Stimulated activated CD8-positive, alpha-beta memory T cell treated with anti-CD3 and anti-CD28 coated beads, Interleukin-4, amount 100 ng/mL, for 1 hour (primary cell): ENCODE data around the gene CSNK2A1.
"Not testable (repeated sequence)": the region's sequence is repeated elsewhere in the genome, so short reads cannot be mapped to it uniquely, and the experiment has no call there.

Experiments
- DNase-seq, 2 donors: peaks; one replicate each; pipeline ENCODE4 v3.0.0-alpha.2; 2020; ENCODE audit warnings: low read depth in 2 of 2, low spot score in 1 of 2

Gene CSNK2A1

DNA sequence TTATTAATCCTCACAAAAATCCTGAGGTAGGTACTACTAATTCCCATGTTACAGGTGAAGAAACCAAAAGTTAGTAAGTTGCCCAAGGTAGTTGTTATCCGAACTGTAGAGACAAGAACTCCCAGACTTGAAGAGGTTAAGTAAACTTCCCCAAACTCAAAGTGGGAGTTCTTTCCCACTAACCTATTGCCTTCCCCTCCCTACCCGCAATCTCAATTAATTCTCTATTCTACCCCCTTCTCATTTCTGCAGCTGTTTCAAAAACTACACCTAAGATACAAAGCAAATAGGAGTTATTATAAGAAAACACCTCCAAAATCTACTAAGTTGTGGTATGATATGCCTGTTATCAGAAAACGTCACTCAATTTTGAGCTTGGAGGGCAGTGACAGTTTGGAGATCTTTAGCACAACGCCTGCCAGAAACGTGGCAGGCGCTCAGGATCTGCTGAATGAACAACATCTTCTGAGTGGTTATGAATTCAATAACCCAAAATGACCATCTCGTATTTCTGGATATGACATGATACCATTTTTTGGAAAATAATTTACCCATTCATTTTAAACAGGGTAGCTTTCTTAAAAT, 7.1 kb downstream of the CSNK2A1 start:
- DNase-seq: no peak

DNA sequence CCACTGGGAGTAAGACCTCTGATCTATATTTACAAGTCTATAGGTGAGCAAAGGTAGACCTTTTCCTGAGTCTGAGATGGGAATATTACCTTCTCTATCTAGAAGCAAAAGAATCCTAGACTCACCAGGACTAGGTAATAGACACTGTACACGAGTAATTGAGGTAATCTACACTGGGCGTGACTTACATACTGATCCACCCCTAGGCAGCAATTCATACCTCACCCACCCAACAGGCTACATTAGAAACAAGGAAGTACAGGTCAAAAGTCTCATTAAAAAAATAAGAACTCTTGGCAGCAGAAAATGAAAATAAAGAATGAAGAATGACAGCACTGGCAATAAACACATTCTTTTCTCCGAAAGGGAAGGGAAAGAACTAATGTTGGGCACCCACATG, 7.6 kb downstream of the CSNK2A1 start:
- no peak for DNase-seq

DNA sequence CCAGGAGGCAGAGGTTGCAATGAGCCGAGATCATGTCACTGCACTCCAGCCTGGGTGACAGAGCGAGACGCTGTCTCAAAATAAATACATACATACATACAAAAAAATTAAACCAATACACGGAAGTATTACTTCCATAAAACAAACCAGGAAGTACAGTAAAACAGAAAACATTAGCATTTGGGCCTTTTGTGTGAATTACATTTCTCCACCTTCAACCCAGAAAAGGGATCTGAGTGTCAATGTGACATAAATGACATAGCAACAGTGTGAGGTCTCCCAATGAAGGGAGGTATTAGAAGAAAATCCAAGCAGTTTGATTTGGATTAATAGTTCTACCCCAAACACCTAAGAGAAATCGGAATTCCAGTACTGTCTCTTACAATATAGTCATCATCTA, 10.1 kb downstream of the CSNK2A1 start:
- DNase-seq: no peak

DNA sequence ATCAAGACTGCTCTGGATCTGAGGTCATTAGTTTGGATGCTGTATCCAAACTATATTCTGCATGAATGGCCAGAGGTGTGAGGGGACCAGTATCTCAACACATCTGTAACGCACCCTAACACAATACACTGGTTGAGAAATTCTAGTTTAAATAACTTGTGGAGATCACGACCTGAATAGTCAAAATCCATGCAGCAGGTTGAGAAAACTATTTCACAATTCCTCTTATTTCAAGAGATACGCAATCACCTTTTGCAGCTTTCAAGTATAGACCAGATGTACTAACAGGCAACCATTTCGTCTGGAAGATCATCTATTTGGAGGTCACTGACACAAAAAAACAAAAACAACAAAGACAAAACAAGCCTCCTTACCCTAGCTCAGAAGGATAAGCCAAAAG, 11.1 kb downstream of the CSNK2A1 start:
- no peak for DNase-seq

DNA sequence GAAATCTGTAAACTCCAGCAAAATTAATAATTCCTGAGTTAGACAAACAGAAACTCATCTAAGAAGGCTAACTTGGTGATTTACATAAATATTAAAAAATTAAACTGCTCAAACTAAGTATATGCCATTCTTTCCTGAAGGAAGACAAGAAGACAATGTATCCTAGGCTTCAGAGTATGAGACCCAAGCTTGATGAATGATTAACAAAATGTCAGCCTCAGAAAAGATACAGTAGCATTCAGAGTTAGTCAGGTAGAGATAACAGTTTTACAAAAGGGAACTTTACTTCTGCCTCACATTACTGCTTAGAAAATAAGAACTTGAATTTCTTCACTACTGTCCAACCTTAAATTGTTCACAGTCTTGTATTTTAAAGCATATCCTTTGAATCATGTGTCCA, 12.0 kb downstream of the CSNK2A1 start:
- no peak for DNase-seq

DNA sequence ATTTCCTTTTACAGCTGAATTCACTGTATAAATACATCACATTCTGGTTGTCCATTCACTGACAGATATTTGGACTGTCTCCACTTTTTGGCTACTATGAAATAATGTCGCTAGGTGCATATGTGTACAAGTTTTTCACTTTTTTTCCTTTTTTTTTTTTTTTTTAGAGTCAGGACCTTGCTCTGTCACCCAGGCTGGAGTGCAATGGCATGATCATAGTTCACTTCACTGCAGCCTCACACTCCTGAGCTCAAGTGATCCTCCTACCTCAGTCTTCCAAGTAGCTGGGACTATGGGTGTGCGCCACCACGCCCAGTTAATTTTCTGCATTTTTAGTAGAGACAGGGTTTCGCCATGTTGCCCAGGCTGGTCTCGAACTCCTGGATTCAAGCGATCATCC, 13.3 kb downstream of the CSNK2A1 start:
- no peak for DNase-seq

DNA sequence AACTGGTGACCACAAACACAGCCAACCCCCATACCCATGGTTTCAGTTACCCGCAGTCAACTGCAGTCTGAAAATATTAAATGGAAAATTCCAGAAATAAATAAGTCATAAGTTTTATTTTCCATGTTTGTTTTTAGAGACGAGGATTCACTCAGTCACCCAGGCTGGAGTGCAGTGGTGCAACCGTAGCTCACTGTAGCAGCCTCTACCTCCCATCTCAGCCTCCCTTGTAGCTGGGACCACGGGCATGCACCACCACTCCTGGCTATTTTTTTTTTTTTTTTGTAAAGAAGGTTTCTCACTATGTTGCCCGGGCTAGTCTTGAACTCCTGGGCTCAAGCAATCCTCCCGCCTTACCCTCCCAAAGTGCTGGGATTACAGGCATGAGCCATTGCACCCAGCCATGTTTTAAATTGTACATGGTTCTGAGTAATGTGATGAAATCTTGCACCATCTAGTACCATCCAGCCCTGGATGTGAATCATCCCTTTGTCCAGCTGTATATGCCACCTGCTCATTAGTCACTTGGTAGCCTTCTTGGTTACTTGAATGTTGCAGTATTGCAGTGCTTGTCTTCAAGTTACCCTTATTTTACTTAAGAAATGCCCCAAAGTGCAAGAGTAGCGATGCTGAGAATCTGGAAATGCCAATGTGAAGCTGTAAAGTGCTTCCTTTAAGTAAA, 14.5 kb downstream of the CSNK2A1 start:
- DNase-seq: no peak

DNA sequence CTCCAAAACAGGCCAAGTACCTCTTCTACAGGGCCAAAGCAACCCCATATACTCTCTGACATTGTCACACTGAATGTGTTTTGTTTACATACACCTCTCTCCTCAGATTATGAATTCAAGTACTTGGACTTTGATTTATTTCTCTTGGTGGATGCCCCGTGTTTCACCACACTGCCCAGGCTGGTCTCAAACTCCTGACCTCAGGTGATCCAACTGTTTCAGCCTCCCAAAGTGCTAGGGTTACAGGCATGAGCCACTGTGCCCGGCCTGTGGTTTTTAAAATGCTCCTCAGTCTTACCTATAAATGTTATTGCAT, 16.1 kb downstream of the CSNK2A1 start:
- DNase-seq: no peak

DNA sequence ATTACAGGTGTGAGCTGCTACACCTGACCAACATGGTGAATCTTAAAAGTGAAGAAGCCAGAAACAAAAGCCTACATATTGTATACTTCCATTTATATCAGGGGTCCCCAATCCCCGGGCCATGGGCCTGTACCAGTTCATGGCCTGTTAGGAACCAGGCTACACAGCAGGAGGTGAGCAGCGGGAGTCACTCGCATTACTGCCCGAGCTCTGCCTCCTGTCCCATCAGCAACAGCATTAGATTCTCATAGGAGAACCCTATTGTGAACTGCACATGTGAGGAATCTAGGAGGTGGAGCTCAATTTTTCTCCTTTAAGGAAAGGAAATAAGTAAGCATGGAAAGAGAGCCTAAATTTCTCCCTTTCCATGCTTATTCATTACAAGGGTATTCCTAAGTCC, 21.7 kb downstream of the CSNK2A1 start:
- DNase-seq: no peak

DNA sequence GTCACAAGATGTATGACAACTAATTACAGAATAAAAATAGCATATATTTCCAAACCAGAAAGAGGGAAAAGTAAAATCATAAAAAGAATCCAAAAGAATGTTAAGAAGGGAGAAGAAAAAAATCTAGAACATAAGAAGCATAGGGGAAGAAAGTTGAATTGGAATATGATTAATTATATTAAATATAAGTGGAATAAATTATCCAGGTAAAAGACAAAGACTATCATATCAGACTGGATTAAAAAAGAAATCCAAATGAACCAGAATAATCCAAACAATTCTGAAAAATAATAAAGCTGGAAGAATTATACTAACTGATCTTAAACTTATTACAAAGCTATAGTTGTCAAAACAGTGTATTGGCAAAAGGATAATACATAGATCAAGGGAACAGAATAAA, 23.6 kb downstream of the CSNK2A1 start:
- DNase-seq: no peak

DNA sequence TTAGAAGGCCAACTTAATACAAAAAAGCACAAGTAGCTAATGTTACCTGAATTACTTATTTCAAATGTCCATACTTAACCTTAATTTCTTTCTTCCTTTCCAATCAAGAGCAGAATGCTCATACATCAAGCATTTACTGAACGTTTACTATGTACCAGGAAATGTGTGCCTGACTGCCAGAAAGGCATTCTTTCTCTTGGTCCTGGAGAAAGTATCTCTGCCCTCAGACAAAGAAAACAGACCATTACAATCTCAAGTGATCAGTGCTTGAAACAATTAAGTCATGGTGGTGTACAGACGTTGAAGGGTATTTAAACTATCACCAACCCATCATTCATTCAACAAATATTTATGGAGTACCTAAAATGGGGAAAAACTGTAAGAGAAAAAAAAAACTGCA, 26.4 kb downstream of the CSNK2A1 start:
- DNase-seq: no peak

DNA sequence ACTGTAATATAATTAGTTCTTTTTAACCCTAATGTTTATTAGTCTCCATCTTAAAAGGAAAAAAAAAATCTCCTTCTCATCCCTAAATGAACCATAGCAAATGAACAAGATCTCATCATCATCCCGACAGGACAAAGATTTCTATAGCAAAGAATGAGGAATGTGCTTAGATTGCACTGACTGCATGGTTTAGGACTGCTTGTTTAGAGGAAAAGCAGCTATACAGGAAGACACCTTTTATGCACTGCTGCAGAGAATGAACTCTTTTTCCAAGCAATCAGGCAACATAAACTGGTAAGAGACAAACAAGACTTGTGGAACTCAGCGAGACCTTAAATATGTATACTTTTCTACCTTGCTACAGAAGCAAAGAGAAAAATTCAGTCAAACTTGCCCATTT, 26.8 kb downstream of the CSNK2A1 start:
- no peak for DNase-seq

DNA sequence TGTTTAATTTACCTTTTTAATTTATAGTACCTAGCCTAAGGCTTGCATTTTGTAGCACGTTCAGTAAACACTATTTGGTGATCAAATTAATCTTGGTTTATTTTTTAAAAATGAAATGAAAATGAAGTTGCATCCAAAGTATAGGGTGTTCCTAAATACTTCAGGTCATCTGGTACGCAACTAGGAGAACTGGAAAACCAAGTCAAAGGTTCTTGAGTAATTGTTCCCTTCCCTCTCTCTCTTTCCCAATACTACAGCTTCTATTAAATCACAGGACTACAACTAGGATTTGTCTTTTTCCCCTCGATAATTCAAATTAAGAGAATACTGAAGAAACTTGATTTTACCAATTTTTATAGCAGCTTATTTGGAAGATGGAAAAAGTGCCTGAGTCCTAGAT, 27.9 kb downstream of the CSNK2A1 start:
- DNase-seq: no peak

DNA sequence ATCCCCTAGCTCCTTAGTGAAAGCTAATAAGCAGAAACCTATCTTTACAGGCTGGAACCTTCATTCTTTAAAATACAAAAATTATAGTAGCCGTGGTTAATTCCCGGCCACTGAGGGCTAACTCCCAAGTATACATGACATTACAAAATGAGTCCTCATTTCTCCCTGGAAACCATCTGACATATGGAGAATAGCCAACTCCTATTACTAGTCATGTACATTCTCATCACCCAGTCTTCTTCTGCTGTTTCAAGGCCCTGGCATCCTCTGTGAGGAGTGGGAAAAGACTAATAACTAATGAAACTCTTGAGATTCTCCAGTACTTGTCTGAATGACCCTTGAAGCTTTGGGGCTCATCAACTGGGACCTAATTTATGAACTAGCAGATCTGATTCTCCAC, 30.2 kb downstream of the CSNK2A1 start:
- no peak for DNase-seq

DNA sequence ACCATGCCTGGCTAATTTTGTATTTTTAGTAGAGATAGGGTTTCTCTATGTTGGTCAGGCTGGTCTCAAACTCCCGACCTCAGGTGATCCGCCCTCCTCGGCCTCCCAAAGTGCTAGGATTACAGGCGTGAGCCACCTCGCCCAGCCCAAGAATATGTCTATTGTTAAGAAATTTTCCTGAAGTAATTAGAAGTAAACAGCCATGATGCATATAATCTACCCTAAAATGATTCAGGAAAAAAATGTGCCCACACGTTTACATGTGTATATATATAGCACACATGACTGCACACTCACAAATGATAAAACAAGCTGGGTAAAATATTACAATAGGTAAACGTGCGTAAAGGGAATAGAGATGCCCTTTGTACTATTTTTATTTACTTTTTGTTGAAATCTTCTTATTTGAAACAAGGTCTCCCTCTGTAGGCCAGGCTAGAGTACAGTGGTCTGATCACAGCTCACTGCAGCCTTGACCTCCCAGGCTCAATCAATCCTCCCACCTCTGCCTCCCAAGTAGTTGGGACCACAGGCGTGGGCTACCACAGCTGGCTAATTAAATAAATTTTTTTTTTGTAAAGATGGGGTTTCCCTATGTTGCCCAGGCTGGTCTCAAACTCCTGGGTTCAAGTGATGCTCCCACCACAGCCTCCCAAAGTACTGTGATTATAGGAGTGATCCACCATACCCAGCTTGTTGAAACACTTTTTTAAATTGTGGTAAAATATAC, 33.1 kb downstream of the CSNK2A1 start:
- not testable (repeated sequence) for DNase-seq

DNA sequence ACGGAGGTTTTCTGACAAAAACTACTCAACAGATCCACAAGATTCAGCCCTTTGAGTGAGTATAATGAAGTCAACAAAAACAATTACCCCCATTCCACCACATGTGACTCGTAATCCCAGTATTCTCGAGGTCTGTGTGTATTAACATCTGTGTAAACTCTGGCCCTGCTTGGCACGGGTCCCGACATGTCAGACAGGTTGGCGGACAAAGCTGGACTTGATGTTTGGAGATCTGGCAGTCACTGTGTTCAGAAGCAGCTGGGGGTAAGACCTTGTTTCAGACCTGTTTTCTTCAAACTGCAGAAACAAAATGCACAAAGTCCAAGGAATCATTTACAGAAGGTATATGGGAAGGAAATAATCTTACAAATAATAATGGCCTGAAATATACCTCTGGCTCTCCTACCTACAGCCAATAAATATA, 35.2 kb downstream of the CSNK2A1 start:
- DNase-seq: not testable (repeated sequence)

DNA sequence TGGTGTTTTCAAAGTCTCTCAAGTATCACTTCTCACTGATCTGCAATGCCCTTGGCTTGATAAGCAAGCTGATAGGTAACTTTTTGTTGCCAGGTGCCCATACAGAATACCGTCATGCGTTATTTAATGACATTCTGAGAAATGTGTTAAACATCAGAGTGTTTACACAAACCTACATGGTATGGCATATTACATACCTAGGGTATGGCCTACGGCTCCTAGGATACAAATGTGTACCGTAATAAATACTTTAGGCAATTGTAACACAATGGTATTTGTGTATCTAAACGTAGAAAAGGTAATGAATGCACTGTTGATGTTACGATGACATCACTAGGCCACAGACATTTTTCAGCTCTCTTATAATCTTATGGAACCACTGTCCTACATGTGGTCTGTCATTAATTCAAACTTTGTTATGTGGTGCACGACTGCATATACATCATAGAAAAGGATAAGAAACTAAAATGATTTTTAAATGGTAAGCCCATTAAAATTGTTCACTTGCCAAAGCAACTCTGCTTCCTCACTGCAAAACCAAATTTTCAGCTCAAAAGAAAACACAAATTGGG, 35.7 kb downstream of the CSNK2A1 start:
- no peak for DNase-seq

DNA sequence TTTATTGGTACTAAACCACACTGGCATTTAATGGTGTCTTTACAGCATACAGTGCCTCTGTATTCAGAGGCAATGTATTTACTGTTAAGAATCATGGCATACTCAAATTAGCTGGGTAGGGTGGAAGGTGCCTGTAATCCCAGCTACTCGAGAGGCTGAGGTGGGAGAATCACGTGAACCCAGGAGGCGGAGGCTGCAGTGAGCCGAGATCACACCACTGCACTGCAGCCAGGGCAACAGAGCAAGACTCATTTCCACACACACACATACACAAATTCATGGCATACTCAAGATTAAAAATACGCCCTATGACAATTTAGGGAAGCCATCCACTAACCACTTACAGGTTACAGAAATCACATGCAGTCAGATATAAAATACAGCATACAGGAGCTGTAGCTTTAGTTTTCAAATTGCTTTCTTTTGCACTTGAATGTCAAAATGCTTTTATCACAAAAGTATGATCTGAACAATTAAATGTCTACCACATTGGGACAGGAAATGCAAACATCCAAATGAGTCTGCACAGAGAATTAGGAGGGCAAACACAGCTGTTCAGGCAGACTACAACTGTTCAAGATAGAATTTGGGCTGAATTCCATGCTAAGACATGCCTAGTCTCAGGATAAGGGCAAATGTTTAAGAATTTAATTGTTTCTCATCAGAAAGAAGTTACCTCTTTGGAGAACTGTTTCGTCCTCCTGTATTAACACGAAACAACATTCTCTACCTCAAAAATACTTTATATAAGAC, 36.4 kb downstream of the CSNK2A1 start:
- no peak for DNase-seq

DNA sequence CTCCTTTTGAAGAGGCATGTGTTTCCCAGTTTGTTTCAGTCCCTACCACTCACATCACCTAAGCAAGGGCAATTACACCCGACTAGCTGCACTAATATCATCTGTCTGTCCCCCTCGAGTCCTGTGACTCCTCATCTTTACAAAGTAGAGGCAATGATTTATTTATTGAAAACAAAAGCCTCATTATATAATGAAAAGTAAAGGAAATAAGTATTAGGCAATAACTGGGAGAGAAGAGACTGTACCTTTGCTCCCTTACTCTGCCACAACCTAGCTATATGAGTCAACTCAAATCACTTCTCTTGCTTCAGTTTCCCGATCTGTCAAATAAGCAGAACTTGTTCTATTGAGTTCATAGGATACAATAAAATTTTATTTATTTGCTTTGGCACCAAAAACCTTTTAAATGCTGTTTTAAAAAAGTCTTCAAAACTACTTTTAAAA, 38.9 kb downstream of the CSNK2A1 start:
- DNase-seq: no peak

DNA sequence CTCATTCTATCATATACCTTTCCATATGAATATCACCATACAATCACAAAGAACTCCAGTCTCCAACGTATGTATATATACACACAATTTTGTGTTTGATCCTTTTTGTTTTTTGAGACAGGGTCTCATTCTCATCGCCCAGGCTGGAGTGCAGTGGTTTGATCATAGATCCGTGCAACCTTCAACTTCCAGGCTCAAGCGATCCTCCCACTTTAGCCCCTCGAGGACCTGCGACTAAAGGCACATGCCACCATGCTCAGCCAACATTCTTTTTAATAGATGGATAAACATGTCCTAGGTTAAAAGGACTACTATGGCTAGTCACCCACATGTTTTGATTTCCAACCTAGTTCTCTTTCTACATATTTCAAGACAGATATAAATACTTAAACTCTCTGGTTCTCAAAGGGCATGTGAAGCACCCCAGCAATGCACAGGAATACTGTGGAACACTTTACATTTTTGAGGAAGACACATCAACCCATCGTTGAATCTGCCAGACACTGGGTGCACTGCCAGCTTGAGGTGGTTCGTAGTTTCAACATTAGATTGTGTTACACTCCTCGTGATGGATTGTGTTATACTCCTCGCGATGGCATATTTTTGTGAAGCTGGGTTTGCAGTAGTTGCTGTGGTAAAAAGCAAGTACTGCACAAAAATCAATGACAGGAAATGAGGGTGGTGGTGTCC, 40.4 kb downstream of the CSNK2A1 start:
- DNase-seq: no peak

DNA sequence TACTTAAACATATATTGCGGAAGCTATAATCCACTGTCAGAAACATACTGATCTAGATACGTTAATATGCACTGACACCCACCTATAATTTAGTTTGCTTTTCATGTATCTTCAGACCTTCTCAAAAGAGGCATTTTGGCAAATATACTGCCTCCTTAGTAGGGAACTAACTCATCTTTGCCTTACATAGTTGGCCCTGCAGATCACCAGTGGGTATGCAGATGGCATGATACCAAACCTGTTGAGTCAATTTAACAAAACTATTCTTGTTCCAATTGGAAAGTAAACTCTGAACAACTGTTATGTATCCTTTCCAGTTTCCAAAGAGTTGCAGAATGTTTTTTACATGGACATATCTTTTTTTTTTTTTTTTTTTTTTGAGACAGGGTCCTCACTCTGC, 45.6 kb downstream of the CSNK2A1 start:
- DNase-seq: no peak
